ENCODE data around the gene SNX33. TPM values are rescaled to one million over a fixed set of nuclear protein-coding genes. Genes with fewer than 3 reads are reported as not detected.
A peak's percentile ranks its signal among the peaks of the same experiment; 100 is the strongest.

SNX33 gene
- total RNA-seq, 6 experiments from 2014 or later = 23.3 to 28.1 (median 25.3) TPM

DNA sequence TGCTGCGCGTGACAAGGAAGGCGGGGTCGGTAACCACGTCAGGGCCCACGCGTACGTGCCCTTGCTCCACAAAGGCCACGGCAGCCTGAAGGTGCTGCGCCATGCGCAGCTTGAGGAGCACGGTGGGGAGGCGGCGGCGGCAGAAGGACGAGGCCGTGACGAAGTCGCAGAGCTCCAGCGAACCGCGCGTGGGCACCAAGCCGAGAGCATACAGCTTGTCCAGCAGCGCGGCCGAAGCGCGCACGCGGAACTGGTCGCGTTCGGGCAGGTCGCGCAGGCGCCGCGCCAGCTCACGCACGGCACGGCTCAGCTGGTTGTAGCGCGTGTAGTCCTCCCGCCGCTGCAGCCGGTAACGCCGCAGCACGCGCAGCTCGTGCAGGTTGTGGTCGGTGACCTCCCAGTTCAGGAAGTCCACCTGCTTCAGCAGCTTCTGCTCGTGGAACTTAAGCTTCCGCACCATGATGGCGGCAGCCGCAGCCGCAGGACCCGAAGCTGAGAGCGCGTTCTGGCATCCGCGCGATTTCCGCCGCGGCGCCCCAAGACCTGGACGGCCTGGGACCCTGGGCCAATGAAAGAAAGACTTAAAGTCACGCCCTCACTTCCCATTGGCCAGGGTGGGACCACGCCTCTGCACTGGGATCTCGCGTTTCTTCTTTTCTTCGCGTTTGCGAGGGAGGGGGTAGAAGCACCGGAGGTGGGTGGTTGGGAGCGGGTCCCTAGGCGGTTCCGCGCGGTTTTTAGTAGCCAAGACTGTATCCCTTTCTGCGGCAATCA lies 7.8 kb upstream of the SNX33 start, which contains the start of gene IMP3:
Gene IMP3, minus strand, starts transcription at position 516 of the 774 bp plus-strand sequence. Its CDS starts 56 bp downstream, at position 460.
- peak within 1 kb of the TSS; percentile 93 for H3K27ac Mint-ChIP-seq

GRCh38 chr15:75640483-75641178 lies 7.1 kb upstream of the SNX33 start:
- peak; percentile 59; the same call in 1 of the 2 replicates for TF ChIP-seq CTCF (IDR thresholded peaks at IDR 0.05)
- peaks cover 7% of the 10 kb centered on the region for H3K36me3 Mint-ChIP-seq (ENCODE audit: low read depth)

More for the DNA sequence above, 7.8 kb upstream of the SNX33 start, which contains the start of gene IMP3:
- peak; percentile 94 for DNase-seq
- Mint-ChIP-seq H3K4me1 (ENCODE audit: low read depth) (peaks cover 60% of the 10 kb centered on the region), H3K4me3 (peak within 1 kb of the TSS; percentile 89), H3K27me3 (ENCODE audit: insufficient read depth) (peaks cover 2% of the 10 kb centered on the region; the same call in 1 of the 2 replicates), H3K36me3 (ENCODE audit: low read depth) (peaks cover 7% of the 10 kb centered on the region), H3K9me3 (no peaks in the 10 kb centered on the region)
- TF ChIP-seq CTCF (IDR thresholded peaks at IDR 0.05) = no peak; the same call in 1 of the 2 replicates

DNA sequence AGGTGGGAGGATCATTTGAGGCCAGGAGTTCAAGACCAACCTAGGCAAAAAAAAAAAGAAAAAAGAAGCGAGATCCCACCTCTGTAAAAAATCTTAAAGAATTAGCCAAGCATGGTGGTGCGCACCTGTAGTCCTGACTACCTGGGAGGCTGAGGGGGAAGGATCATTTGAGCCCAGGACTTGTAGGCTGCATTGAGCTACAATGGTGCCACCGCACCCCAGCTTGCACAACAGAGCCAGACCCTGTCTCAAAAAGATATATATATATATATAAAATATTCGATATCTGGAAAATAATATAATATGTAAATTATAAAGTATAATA lies 6.6 kb upstream of the SNX33 start:
- Mint-ChIP-seq H3K27ac (peak overlapping the region; percentile 93), H3K9me3 (no peaks in the 10 kb centered on the region), H3K4me1 (ENCODE audit: low read depth) (peaks cover 67% of the 10 kb centered on the region), H3K27me3 (ENCODE audit: insufficient read depth) (peaks cover 2% of the 10 kb centered on the region; the same call in 1 of the 2 replicates), H3K36me3 (ENCODE audit: low read depth) (peaks cover 7% of the 10 kb centered on the region), H3K4me3 (peak overlapping the region; percentile 89)
- TF ChIP-seq CTCF (IDR thresholded peaks at IDR 0.05) = no peak; the same call in 1 of the 2 replicates
- DNase-seq = no peak

More at GRCh38 chr15:75640483-75641178, 7.1 kb upstream of the SNX33 start:
- no peak for DNase-seq
- no peaks in the 10 kb centered on the region for H3K9me3 Mint-ChIP-seq
- H3K27ac Mint-ChIP-seq = peak overlapping the region; percentile 93
- peak overlapping the region; percentile 89 for H3K4me3 Mint-ChIP-seq
- peaks cover 64% of the 10 kb centered on the region for H3K4me1 Mint-ChIP-seq (ENCODE audit: low read depth)
- peaks cover 2% of the 10 kb centered on the region; the same call in 1 of the 2 replicates for H3K27me3 Mint-ChIP-seq (ENCODE audit: insufficient read depth)

GRCh38 chr15:75641603-75642002 lies 6.1 kb upstream of the SNX33 start:
- peaks cover 7% of the 10 kb centered on the region for H3K36me3 Mint-ChIP-seq (ENCODE audit: low read depth)
- no peak overlapping the region for H3K27ac Mint-ChIP-seq
- H3K4me3 Mint-ChIP-seq = no peak overlapping the region
- peaks cover 72% of the 10 kb centered on the region for H3K4me1 Mint-ChIP-seq (ENCODE audit: low read depth)
- DNase-seq = no peak
- no peaks in the 10 kb centered on the region for H3K9me3 Mint-ChIP-seq
- peaks cover 2% of the 10 kb centered on the region; the same call in 1 of the 2 replicates for H3K27me3 Mint-ChIP-seq (ENCODE audit: insufficient read depth)
- no peak for TF ChIP-seq CTCF (IDR thresholded peaks at IDR 0.05)

DNA sequence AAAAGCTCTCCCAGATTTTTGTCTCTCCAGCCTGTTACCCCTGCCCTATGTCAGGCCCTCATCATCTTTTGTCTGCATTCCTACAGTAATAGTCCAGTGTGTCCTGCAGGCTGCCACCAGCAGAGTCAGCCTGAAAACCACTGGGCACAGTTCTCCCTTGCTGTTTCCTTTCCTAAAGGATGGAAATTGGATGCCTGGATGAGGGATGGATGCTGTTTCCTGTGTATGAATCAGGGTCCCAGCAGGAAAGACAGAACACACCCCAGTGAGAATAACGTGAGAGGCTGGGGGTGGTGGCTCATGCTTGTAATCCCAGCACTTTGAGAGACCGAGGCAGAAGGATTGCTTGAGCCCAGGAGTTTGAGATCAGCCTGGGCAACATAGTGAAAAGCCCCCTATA lies 3.3 kb upstream of the SNX33 start:
- peaks cover 6% of the 10 kb centered on the region for H3K36me3 Mint-ChIP-seq (ENCODE audit: low read depth)
- peak; percentile 10; the same call in 1 of the 2 replicates for TF ChIP-seq CTCF (IDR thresholded peaks at IDR 0.05)
- peak overlapping the region; percentile 79 for H3K27ac Mint-ChIP-seq
- H3K4me3 Mint-ChIP-seq = peak overlapping the region; percentile 58
- H3K4me1 Mint-ChIP-seq (ENCODE audit: low read depth) = peaks cover 60% of the 10 kb centered on the region
- no peaks in the 10 kb centered on the region for H3K9me3 Mint-ChIP-seq
- H3K27me3 Mint-ChIP-seq (ENCODE audit: insufficient read depth) = peaks cover 2% of the 10 kb centered on the region; the same call in 1 of the 2 replicates
- no peak for DNase-seq
